Endodermal cell (in vitro differentiated cells): ENCODE results near the gene NDOR1. TPM values are rescaled to one million over a fixed set of nuclear protein-coding genes. Genes with fewer than 3 reads are reported as not detected.

Experiments used
- DNase-seq: peaks from one replicate; pipeline ENCODE4 v3.0.0-alpha.2; 2017
- H3K27ac ChIP-seq: 2 replicates; pipeline ENCODE4 v1.5.1; 2013; ENCODE audit warnings: mild to moderate bottlenecking, low read depth, low read length, moderate library complexity
- H3K27me3 ChIP-seq: 2 replicates; pipeline ENCODE4 v1.6.1; 2013; ENCODE audit warnings: mild to moderate bottlenecking, low read length, moderate library complexity; ENCODE audit not compliant: insufficient read depth, control insufficient read depth, poor library complexity, severe bottlenecking
- H3K36me3 ChIP-seq: 2 replicates; pipeline ENCODE4 v1.7.0; 2013; ENCODE audit warnings: mild to moderate bottlenecking, low read length, moderate library complexity; ENCODE audit not compliant: control insufficient read depth, insufficient read depth
- H3K4me1 ChIP-seq: one replicate; pipeline ENCODE4 v1.7.0; 2013; ENCODE audit warnings: low read length; ENCODE audit not compliant: control insufficient read depth, insufficient read depth
- H3K4me3 ChIP-seq: 2 replicates; pipeline ENCODE4 v1.5.1; 2013; ENCODE audit warnings: mild to moderate bottlenecking, low read length, moderate library complexity
- H3K9ac ChIP-seq: 2 replicates; pipeline ENCODE4 v1.6.1; 2013; ENCODE audit warnings: mild to moderate bottlenecking, low read length, moderate library complexity; ENCODE audit not compliant: poor library complexity, severe bottlenecking; ENCODE audit errors: extremely low read depth
- H3K9me3 ChIP-seq: 2 replicates; pipeline ENCODE4 v1.6.1; 2013; ENCODE audit warnings: mild to moderate bottlenecking, low read length, moderate library complexity; ENCODE audit not compliant: control insufficient read depth
- H3K27ac Mint-ChIP-seq: 2 replicates; pipeline ENCODE4 v1.8.0; 2020; ENCODE audit warnings: mixed read lengths
- H3K27me3 Mint-ChIP-seq: 2 replicates; pipeline ENCODE4 v1.8.0; 2021; ENCODE audit warnings: mild to moderate bottlenecking, mixed read lengths; ENCODE audit not compliant: insufficient read depth
- H3K36me3 Mint-ChIP-seq: 2 replicates; pipeline ENCODE4 v1.8.0; 2020; ENCODE audit warnings: low read depth, mixed read lengths
- H3K4me1 Mint-ChIP-seq: 2 replicates; pipeline ENCODE4 v1.8.0; 2020; ENCODE audit warnings: mixed read lengths
- H3K4me3 Mint-ChIP-seq: 2 replicates; pipeline ENCODE4 v1.8.0; 2020; ENCODE audit warnings: mild to moderate bottlenecking, moderate library complexity, mixed read lengths
- H3K9me3 Mint-ChIP-seq: 2 replicates; pipeline ENCODE4 v1.8.0; 2020; ENCODE audit warnings: mild to moderate bottlenecking, mixed read lengths
- whole genome bisulfite sequencing, 2 experiments: methylation state at CpG; one replicate each; pipeline versions ENCODE4 v1.1.5 to v1.1.7; 2013; ENCODE audit warnings: missing lambda C conversion rate in 2 of 2, mixed read lengths in 1 of 2; ENCODE audit not compliant: insufficient coverage in 1 of 2, insufficient read length in 1 of 2; 5-methylcytosine and 5-hydroxymethylcytosine counted together
- total RNA-seq, 2 donors: library from RNA; stranded (reverse); fragmentation: NEBNext Ultra II Directional in 1 of 2; extraction: Animal tissue kit (Norgen Biotek cat#: 25700) in 1 of 2; gene quantifications; 2 replicates in 1 of 2; 3 replicates in 1 of 2; pipeline ENCODE4 v1.2.1, GENCODE V29; 2021
- TF ChIP-seq, protein P1 (sequence below): fragments of 200-600 bp; sonication (generic); conservative IDR thresholded peaks from 2 replicates; pipeline ENCODE4 v1.5.0; 2021; ENCODE audit warnings: antibody characterized with exemption, mild to moderate bottlenecking

NDOR1 gene
- total RNA-seq, 2 donors from 2014 or later = 39.2 to 41.4 TPM

DNA sequence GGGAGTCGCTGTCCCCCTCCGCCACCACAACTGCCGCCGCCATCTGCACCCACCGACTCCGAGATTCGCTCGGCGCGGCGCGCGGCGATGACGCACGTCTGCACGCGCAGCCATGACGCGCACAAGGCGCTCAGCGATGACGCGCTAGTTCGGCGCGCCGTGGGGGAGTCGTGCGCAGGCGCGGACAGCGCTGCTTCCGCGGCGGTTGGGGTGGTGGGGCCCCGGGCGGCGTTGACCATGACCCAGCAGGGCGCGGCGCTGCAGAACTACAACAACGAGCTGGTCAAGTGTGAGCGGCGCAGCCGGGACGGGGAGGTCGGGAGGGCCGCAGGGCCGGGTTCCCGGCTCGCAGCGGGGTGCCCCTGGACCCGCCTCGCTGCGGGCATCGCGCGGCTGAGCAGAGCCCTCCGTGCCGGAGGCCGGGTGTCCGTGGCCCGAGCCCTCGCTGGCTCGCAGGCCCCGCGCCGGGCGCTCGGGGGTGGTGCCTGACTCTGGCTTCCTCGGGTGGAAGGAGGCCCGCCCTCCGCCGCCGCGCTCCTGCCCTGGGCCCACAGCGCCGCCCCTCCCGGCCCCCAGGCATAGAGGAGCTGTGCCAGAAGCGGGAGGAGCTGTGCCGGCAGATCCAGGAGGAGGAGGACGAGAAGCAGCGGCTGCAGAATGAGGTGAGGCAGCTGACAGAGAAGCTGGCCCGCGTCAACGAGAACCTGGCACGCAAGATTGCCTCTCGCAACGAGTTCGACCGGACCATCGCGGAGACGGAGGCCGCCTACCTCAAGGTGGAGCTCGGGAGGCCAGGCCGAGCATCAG, 16.8 kb upstream of the NDOR1 start, which contains the start of the genes ANAPC2 and SSNA1:
Gene ANAPC2, minus strand, starts transcription at position 71 of the 807 bp plus-strand sequence. Its CDS starts 28 bp downstream, at position 43.
Gene SSNA1, plus strand, starts transcription at position 187 of the 807 bp plus-strand sequence. Its CDS starts 51 bp downstream, at position 238.
- Mint-ChIP-seq H3K4me1 (peaks cover 19% of the 10 kb centered on the region), H3K36me3 (peaks cover 13% of the 10 kb centered on the region), H3K9me3 (no peaks in the 10 kb centered on the region), H3K27me3 (no peaks in the 10 kb centered on the region), H3K4me3 (peak within 1 kb of the TSS; percentile 83), H3K27ac (peak within 1 kb of the TSS; percentile 95)
- WGBS, 2 experiments = 0 to 1% methylated on average over 45 to 98 of the region's 98 CpGs
- Histone ChIP-seq H3K27me3 (no peaks in the 10 kb centered on the region), H3K4me1 (peaks cover 23% of the 10 kb centered on the region), H3K27ac (peak within 1 kb of the TSS; percentile 89), H3K9ac (peak within 1 kb of the TSS; percentile 69), H3K4me3 (peak within 1 kb of the TSS; percentile 91), H3K36me3 (peaks cover 25% of the 10 kb centered on the region), H3K9me3 (no peaks in the 10 kb centered on the region)
- DNase-seq = peak; percentile 96
- TF ChIP-seq, protein P1, sequence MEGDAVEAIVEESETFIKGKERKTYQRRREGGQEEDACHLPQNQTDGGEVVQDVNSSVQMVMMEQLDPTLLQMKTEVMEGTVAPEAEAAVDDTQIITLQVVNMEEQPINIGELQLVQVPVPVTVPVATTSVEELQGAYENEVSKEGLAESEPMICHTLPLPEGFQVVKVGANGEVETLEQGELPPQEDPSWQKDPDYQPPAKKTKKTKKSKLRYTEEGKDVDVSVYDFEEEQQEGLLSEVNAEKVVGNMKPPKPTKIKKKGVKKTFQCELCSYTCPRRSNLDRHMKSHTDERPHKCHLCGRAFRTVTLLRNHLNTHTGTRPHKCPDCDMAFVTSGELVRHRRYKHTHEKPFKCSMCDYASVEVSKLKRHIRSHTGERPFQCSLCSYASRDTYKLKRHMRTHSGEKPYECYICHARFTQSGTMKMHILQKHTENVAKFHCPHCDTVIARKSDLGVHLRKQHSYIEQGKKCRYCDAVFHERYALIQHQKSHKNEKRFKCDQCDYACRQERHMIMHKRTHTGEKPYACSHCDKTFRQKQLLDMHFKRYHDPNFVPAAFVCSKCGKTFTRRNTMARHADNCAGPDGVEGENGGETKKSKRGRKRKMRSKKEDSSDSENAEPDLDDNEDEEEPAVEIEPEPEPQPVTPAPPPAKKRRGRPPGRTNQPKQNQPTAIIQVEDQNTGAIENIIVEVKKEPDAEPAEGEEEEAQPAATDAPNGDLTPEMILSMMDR = peak; percentile 66

DNA sequence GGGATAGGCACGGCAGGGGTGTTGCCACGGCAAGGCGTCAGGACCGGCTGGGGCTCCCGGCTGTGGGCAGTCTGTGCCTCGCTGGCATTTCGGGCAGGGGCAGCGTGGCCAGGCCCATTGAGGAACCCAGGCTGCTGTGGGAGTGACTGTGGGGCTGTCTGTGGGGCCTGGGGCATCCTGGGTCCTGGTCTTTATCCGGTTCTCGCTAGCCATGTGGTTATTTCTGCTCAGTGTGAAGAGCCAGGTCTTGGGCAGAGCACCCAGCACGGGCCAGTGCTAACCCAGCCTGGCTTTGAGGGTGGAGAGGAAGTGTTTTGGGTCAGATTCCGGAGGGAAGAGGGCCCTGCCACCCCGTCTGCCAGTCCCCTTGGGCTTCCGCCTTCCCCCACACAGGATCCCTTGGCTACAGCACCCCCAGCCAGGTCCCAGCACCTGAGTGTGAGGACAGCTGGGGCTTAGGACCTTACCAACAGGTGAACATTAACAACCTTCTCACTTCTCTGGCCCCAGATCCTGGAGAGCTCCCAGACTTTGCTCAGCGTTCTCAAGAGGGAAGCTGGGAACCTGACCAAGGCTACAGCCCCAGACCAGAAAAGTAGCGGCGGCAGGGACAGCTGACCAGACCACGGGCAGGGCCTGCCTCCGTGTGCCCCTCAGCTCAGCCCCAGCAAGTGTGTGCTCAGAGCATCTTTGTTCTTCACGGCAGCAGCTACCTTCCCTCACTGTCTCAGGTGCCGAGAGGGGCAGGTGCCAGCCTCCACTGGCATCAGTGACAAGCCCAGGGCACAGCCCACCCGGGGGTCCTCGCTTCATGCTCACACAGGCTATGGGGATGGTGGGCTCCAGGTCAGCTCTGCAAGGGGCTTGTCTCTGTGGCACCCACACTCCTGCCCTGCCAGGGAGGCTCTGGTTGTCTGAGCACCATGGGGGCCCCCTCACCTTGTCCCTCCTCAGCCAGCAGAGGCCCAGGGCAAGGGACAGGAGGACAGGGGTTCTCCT, 15.9 kb upstream of the NDOR1 start:
- Mint-ChIP-seq H3K36me3 (peaks cover 8% of the 10 kb centered on the region), H3K27me3 (no peaks in the 10 kb centered on the region), H3K9me3 (no peaks in the 10 kb centered on the region), H3K4me3 (peak overlapping the region; percentile 83), H3K4me1 (peaks cover 19% of the 10 kb centered on the region), H3K27ac (peak overlapping the region; percentile 95)
- H3K27ac ChIP-seq = peak overlapping the region; percentile 89
- H3K9ac ChIP-seq = peak overlapping the region; percentile 69
- H3K36me3 ChIP-seq = peaks cover 25% of the 10 kb centered on the region
- peaks cover 25% of the 10 kb centered on the region for H3K4me1 ChIP-seq
- TF ChIP-seq, protein P1 = no peak
- no peaks in the 10 kb centered on the region for H3K9me3 ChIP-seq
- WGBS, 2 experiments = 38 to 53% methylated on average over 10 to 23 of the region's 23 CpGs
- no peak for DNase-seq
- H3K4me3 ChIP-seq = peak overlapping the region; percentile 91
- no peaks in the 10 kb centered on the region for H3K27me3 ChIP-seq

DNA sequence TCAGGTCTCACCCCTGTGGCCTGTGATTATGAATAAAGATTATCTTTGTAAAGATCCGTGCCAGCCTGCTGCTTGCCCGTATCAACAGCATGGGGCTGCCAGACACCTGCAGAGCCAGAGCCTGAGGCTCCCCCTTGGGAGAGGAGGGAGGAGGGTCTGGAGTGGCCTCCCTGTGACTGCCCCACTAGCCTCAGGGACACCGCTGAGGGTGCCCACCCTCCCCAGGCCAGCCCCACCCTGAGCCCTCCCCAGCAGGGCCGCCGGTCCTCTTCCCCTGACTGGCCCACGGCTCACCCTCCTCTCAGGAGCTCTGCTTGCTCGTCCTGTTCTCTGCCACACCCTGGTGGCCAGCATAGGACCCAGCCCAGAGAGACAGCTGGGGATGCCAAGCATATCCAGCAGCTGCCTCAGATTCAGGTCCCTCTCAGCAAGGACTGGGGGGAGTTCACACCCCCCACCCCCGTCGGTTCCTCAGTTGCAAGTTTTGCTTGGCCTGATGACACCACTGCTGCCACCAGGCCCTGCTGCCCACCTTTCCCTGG, 15.1 kb upstream of the NDOR1 start:
- Mint-ChIP-seq H3K9me3 (no peaks in the 10 kb centered on the region), H3K27me3 (no peaks in the 10 kb centered on the region), H3K27ac (peak overlapping the region; percentile 58), H3K36me3 (peaks cover 9% of the 10 kb centered on the region), H3K4me1 (peaks cover 22% of the 10 kb centered on the region), H3K4me3 (peak overlapping the region; percentile 83)
- no peak for DNase-seq
- no peaks in the 10 kb centered on the region for H3K27me3 ChIP-seq
- H3K36me3 ChIP-seq = peaks cover 25% of the 10 kb centered on the region
- H3K9ac ChIP-seq = no peak overlapping the region
- TF ChIP-seq, protein P1 = no peak
- H3K4me3 ChIP-seq = no peak overlapping the region
- H3K9me3 ChIP-seq = no peaks in the 10 kb centered on the region
- WGBS, 2 experiments = 80 to 92% methylated on average over 1 to 9 of the region's 9 CpGs
- peaks cover 26% of the 10 kb centered on the region for H3K4me1 ChIP-seq
- H3K27ac ChIP-seq = no peak overlapping the region
